ENCODE results near the gene POTEJ. TPM values are rescaled to one million over a fixed set of nuclear protein-coding genes. Genes with fewer than 3 reads are reported as not detected.

The POTEJ gene
- total RNA-seq = not detected in 2 replicates

GRCh38 chr2:130611140-130611539 lies at the start of gene POTEJ:
Gene POTEJ, plus strand, starts transcription at chr2:130611440. Its CDS starts 93 bp downstream, at chr2:130611533.

GRCh38 chr2:130599393-130599792 lies 11.8 kb upstream of the POTEJ start, which contains the start of gene CFC1:
Gene CFC1, minus strand, starts transcription at chr2:130599575. Its CDS starts 288 bp downstream, at chr2:130599287.

Other genes with a start within 250 kb of the POTEJ start
- gene POTEI, start 102.1 kb upstream of the POTEJ start, total RNA-seq = not detected in 2 replicates
- not detected in 2 replicates for gene CFC1B, start 90.2 kb upstream of the POTEJ start, total RNA-seq
- gene CFC1, start 11.9 kb upstream of the POTEJ start, total RNA-seq = not detected in 2 replicates
- not detected in 2 replicates for gene GPR148, start 117.6 kb downstream of the POTEJ start, total RNA-seq
- not detected in 2 replicates for gene AMER3, start 144.1 kb downstream of the POTEJ start, total RNA-seq
- gene ARHGEF4, start 225.5 kb downstream of the POTEJ start, total RNA-seq = 54.2 and 78.5 TPM in 2 replicates

All from airway epithelial cell (primary cell).